Hematopoietic multipotent progenitor cell treated with erythropoietin and hydrocortisone succinate and interleukin-3 and kit ligand, for 8 days (in vitro differentiated cells): ENCODE results near the gene PGA5.
A peak's percentile ranks its signal among the peaks of the same experiment; 100 is the strongest.

Experiments used
- DNase-seq: peaks from one replicate; pipeline ENCODE4 v3.0.0-alpha.2; 2015

PGA5 gene

GRCh38 chr11:61270354-61271076 lies 29.5 kb downstream of the PGA5 start:
- DNase-seq: no peak

DNA sequence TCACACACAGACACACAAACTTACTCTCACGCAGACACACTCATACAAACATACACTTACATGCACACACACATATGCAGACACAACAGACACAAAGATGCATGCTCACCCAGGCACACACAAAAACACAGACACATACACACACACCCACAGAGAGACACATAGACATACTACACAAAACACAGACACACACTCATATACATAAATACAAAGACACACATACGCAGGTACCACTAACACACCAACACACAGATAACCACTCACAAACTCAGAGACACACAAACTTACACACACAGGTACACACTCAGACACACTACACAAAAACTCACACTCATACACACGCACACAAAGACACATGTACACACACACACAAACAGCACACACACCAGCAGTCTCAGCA lies 31.8 kb downstream of the PGA5 start:
- DNase-seq: no peak

DNA sequence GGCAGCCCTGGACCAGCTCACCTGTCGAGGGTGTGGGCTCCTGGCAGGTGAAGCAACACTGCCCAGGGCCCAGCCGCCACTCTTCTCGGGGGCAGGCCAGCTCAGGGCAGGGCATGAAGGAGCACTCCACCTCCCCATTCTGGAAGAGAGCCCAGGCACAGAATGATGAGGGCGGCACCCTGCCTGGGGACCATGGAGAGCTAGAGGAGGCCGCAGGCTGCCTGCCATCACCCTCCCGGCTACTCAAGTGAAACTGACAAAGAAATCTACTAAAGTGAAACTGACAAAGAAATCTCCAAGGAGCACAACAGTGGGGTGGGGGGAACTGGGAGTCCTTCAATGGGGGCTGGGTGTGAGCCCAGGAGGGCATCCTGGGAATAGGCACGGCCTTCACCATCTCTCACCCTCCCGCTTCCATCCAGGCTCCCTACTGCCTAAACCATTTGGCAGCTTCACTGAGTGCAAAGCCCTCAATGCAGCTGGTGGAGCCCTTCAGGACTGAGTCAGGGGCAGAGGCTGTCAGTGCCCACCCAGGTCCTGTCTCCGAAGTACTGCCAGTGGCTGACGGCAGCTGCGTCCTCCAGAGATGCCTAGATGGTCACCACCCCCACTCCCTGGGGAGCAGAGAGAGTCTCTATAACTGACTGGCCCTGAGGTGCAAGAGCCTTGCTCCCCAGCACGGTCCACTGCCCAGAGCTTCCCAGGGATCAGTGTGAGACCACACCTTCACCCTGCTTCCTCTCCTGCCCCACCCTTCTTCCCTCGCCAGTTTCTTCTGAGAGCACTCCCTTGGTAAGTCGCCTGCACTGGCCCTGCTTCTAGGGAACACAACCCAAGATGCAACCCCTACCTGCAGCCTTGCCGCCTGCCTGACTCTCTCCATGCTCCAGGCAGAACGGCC lies 32.5 kb downstream of the PGA5 start:
- no peak for DNase-seq

DNA sequence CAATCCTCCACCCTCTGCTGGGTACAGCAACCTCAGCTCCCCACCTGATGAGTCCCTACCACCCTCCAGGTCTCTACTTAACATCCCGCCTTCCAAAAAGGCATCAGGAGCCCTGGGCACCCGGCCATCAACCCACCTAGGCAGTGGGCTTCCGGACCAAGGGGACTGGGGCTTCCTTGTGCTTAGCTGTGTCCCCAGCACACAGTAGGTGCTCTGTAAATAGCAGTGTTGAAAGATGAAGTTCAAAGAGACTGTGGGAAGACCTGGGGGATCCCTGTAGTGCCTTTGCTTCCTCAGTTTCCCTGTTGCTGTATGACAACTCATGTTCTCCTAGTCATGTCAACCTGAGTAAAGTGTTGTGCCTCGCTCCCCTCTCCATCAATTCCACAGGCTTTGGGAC lies 33.1 kb downstream of the PGA5 start:
- no peak for DNase-seq

- no peak for DNase-seq
These were observed 34.2 kb downstream of the PGA5 start for GRCh38 chr11:61275191-61275590.

DNA sequence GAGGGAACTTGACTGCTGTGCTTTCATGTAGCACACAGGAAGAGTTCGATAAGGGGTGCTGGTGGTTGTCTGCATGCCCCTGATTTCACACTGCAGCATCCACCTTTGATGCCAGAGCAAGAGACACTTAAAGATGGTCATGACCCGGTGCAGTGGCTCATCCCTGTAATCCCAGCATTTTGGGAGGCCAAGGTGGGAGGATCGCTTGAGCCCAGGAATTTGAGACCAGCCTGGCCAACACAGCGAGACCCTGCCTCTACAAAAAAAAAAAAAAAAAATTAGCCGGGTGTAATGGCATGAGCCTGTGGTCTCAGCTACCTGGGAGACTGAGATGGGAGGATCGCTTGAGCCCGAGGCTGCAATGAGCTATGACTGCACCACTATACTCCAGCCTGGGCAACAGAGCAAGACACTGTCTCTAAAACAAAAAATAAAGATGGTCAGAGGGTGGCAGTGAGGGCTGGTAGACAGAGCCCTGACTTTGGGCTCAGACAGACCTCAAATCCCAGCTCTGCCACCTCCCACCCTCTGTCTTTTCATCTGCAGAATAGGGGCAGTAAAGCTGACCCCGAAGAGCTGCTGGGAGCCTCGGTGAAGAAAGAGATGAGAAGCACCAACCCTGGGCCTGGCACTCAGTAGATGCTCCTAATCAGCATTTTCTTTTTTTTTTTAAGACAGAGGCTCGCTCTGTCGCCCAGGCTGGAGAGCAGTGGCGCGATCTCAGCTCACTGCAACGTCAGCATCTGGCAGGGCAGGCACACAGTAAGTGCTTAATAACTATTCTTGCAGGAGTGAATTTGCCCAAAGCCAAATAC lies 36.4 kb downstream of the PGA5 start:
- no peak for DNase-seq

- no peak for DNase-seq
These were observed 37.1 kb downstream of the PGA5 start for GRCh38 chr11:61278001-61278470.

GRCh38 chr11:61279934-61280659 lies 39.1 kb downstream of the PGA5 start:
- peak; percentile 36 for DNase-seq

DNA sequence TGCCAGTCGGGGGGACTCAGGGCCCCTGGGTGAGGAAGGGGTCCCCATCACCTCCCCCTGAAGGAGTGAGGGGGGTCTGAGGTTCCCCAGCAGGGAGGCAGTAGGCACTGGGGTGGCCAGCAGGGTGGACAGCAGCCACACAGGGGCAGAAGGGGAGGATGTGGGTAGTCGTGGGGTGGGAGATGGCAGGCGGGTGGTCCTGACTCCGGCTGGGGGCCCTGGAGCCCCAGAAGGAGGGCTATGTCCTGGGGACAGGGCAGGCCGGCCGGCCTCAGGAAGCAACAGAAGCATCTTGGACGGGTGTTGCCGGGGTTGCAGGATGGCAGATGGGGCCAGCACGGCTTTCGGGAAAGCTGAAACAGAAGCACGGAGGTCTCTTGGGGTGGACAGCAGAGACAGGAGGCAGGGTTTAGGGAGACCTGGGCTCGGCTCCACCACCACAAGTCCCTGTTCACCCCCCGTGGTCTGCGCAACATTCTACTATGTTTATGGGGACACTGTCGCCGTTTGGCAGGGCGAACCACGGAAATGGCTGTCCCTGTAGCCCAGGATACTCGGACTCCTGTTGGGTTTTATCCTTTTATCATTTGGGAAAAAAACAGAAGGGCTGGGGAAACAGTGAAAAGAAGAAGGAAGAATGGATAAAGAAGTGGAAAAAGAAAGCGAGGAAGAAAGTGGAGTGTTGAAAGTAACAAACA lies 40.1 kb downstream of the PGA5 start:
- DNase-seq: no peak

DNA sequence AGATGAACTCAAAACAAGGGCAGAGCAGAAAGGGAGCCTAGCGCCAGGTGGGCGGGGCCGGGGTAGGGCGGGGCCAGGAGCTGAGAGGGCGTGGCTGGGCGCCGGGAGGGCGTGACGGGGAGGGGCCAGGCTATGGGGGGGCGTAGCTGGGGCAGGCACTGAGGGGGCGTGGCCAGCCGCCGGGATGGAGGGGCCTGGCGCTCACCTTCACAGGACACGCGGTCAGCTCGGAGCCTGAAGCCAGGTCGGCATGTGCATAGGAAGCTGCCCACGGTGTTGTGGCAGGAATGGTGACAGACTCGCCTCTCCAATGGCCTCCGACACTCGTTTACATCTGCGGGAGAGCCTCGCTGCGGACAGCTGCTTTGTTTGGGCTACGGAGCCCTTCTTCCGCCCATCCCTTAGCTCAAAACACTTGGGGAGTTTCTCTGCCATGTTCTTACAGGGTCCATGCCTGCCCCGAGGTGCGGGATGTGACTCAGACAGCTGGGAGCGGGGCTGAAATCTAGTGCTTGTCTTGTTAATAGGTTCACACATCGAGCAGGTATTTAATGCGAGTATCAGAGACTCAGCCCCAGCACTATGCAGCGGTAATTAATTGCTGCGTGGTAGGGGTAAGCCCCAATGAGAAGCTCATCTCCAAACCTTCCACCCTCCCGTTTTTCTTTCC lies 40.7 kb downstream of the PGA5 start:
- peak; percentile 44 for DNase-seq

GRCh38 chr11:61283613-61284012 lies 42.6 kb downstream of the PGA5 start:
- no peak for DNase-seq

- peak; percentile 99 for DNase-seq
These were observed 46.5 kb downstream of the PGA5 start for GRCh38 chr11:61287338-61287977.

- DNase-seq: peak; percentile 59
These were observed 50.1 kb downstream of the PGA5 start for GRCh38 chr11:61290905-61291690.

DNA sequence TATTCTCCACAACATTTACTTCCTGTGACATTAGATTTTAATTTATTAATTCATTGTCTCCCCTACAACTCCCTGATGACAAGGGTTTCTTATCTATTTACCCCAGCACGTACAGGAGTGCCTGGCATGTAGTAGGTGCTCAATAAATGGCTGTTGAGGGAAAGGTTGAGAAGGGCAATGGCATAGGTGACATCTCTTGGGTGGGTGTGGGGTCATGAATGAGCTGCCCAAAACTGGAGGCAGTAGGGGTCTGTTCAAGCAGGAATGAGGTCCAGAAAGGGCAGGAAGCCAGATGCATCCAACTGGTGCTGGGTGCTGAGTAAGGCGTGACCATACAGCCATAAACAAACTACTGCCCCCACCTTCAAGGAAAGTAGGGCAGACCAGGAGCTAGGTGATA lies 51.4 kb downstream of the PGA5 start:
- DNase-seq: peak; percentile 74

DNA sequence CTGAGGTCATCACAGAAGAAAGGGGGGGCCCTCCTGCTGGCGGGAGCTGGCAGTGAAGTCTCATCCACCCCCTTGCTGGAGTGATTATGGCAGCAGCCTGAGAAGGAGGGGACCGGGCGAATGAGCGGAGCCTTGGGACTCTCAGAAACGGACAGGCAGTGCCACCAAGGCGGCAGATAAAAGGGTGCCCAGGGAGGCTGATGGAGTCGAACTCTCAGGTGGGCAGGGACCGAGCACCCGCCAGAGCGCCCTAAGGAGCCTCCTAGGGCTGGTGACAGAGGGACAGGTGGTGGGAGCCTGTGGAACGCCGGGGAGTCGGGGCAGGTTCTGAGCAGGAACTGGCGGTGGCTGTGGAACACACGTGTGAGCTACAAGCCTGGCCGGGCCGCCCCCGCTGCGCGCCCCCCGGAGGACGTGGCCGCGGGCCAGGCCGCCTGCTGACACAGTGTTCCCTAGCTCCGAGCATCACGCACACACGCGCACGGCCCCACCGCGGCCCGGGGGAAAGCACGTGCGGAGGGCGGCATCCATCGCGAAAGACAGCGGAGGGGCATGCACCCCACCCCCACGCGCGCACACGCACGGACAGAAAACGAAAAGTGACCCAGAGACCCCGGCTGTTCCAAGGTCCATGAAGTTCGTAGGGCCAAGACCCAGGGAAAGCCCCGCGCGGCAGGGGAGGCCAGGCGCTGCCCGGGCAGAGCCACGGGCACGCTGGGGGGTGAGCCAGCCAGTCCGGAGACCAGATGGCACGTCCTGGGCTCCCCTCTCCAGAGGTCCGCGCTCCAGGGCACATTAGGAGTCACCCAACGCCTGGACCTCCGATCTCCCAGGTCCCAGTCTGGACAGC lies 53.1 kb downstream of the PGA5 start:
- peak; percentile 85 for DNase-seq

DNA sequence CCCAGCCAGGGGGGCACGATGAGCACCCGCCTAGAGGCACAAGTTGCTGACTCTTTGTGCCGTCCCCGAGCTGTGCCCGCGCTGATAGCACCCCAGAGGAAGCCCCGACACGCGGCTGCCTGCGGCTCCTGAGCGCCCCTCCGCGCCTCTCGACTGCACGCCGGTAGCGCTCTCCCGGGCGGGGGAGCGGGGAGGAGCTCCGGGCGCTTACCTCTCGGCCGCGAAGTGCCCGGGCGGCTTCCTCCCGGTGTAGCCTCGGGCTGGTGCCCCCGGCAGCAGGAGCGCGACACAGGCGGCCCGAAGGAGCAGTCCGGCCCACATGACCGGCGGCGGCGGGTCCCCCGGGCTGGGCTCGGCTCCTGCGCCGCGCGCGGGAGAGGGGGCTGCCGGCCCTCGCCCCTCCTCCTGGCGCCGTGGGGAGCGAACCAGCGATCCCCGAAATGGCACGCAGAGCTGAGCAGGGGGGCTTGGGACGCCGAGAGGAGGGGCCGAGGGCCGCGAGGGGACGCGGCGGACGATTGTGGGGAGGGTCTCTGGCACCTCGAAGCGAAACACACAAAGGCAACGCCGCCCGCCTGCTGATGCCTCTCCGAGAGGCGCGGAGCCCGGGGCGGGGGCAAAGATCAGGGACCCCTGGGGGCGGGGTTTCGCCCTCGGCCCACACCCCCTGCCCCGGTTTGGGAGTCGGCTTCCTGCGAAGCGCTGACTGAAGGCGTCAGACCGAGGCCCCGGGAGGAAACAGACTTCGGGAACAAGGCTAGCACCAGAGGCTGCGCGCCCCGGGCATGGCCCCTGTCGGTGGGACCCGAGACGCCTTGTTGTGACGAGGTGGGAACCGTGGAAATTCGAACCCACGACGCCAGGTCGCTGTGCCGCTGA lies 54.0 kb downstream of the PGA5 start, which contains the start of gene VWCE:
Gene VWCE, minus strand, starts transcription at position 600 of the 879 bp plus-strand sequence. Its CDS starts 279 bp downstream, at position 321.
- DNase-seq: peak; percentile 86

DNA sequence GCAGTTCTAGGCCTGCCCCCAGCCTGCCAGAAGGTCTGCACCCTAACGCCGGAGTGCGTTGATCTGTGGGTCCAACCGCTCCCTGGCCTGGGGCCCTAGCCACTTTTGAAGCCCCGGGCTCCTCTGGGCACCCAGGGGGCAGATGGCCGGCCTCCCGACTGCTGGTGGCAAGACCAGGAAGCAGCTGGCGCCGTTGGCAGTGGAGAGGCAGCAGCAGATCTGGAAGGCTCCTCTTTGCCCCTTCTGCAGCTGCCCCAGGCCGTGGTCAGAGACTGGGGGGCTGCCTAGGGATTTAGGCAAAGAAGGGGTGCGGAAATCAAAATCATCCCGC lies 54.6 kb downstream of the PGA5 start:
- no peak for DNase-seq

- no peak for DNase-seq
These were observed 56.4 kb downstream of the PGA5 start for GRCh38 chr11:61297341-61297740.
